HCT116 (cell line): Measurements from ENCODE around the gene G6PC2.

Experiments used
- CBX3 ChIP-seq: IDR thresholded peaks from 2 replicates; pipeline ENCODE4 v1.6.1; 2012; ENCODE audit warnings: low read depth
- CEBPB ChIP-seq: IDR thresholded peaks from 2 replicates; pipeline ENCODE4 v1.6.1; 2012; ENCODE audit warnings: low read depth
- CTCF ChIP-seq, 3 experiments: fragments of 200-600 bp in 1 of 3; sonication (generic) in 1 of 3; IDR thresholded peaks in 2 of 3; conservative IDR thresholded peaks in 1 of 3; 2 replicates each; pipeline ENCODE4 v1.5.1; 2012 to 2017; ENCODE audit warnings: low read depth in 2 of 3, low read length in 2 of 3, antibody characterized with exemption in 1 of 3, borderline replicate concordance in 1 of 3, control low read depth in 1 of 3, mild to moderate bottlenecking in 1 of 3, mixed read lengths in 1 of 3, mixed run types in 1 of 3, moderate library complexity in 1 of 3; ENCODE audit not compliant: insufficient read depth in 1 of 3
- MAX ChIP-seq: IDR thresholded peaks from 2 replicates; pipeline ENCODE4 v1.6.1; 2012
- POLR2AphosphoS5 ChIP-seq: IDR thresholded peaks from 2 replicates; pipeline ENCODE4 v1.6.1; 2011; ENCODE audit warnings: mild to moderate bottlenecking, low read depth, low read length, moderate library complexity
- RAD21 ChIP-seq: IDR thresholded peaks from 2 replicates; pipeline ENCODE4 v1.6.1; 2012; ENCODE audit warnings: low read depth, mild to moderate bottlenecking
- REST ChIP-seq: IDR thresholded peaks from 2 replicates; pipeline ENCODE4 v1.6.1; 2012; ENCODE audit warnings: low read depth
- YY1 ChIP-seq: IDR thresholded peaks from 2 replicates; pipeline ENCODE4 v1.6.1; 2011; ENCODE audit warnings: low read length, low read depth, moderate library complexity, mild to moderate bottlenecking; ENCODE audit not compliant: insufficient replicate concordance; ENCODE audit errors: extremely low read depth
- ZNF274 ChIP-seq: fragments of 200-500 bp; sonication (Bioruptor generic); IDR thresholded peaks from 2 replicates; pipeline ENCODE4 v1.6.1; 2014; ENCODE audit warnings: mild to moderate bottlenecking, low read depth, low read length, inconsistent platforms

DNA sequence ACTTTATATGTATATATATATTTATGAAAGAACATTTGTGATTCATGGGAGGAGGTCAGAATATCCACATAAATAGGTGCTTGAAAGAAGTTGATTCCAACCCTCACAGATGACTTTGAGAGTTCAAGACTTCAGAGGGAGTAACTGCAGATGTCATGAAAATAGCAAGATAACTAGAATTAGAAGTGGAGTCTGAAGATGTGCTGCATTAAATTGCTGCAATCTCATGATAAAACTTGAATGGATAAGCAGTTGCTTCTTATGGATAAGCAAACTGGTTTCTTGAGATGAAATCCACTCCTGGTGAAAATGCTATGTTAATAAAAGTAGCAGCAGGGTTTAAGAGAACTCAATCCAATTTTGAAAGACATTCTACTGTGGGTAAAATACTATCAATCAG is 40.2 kb downstream of the G6PC2 start:
- no peak for TF ChIP-seq CTCF (IDR thresholded peaks at IDR 0.05 in 2 of 3, conservative IDR thresholded peaks at IDR 0.05 in 1 of 3; ENCODE audit: borderline replicate concordance in 1 of 3, insufficient read depth in 1 of 3, low read depth in 2 of 3, low read length in 2 of 3)
- TF ChIP-seq POLR2AphosphoS5, result no peak
- no peak for TF ChIP-seq RAD21
- no peak for TF ChIP-seq YY1
- TF ChIP-seq CEBPB, result no peak
- no peak for TF ChIP-seq REST
- no peak for TF ChIP-seq CBX3
- no peak for TF ChIP-seq MAX
- TF ChIP-seq ZNF274, result no peak
